Activated effector memory CD4-positive, alpha-beta T cell treated with Interleukin-2 at 50 U/mL for 16 hours (primary cell): Measurements from ENCODE around the gene PROS1.
"Not testable (repeated sequence)": the region's sequence is repeated elsewhere in the genome, so short reads cannot be mapped to it uniquely, and the experiment has no call there.

Source experiments
- DNase-seq: peaks from one replicate; pipeline ENCODE4 v3.0.0-alpha.2; 2020

The PROS1 gene

GRCh38 chr3:93965106-93965505 lies 8.6 kb downstream of the PROS1 start:
- DNase-seq: not testable (repeated sequence)

GRCh38 chr3:93962798-93963197 lies 10.9 kb downstream of the PROS1 start:
- DNase-seq: no peak

- DNase-seq: no peak
Measured at GRCh38 chr3:93961489-93961888, 12.2 kb downstream of the PROS1 start.

- DNase-seq: no peak
Measured at GRCh38 chr3:93961026-93961425, 12.7 kb downstream of the PROS1 start.

- not testable (repeated sequence) for DNase-seq
Measured at GRCh38 chr3:93949958-93950357, 23.7 kb downstream of the PROS1 start.

GRCh38 chr3:93937485-93937884 lies 36.2 kb downstream of the PROS1 start:
- not testable (repeated sequence) for DNase-seq

- no peak for DNase-seq
Measured at GRCh38 chr3:93936549-93936948, 37.1 kb downstream of the PROS1 start.

GRCh38 chr3:93934366-93935046 lies 39.2 kb downstream of the PROS1 start:
- DNase-seq: no peak

- DNase-seq: no peak
Measured at GRCh38 chr3:93931597-93932229, 42.0 kb downstream of the PROS1 start.

GRCh38 chr3:93930041-93930440 lies 43.7 kb downstream of the PROS1 start:
- no peak for DNase-seq

- no peak for DNase-seq
Measured at GRCh38 chr3:93926789-93927188, 46.9 kb downstream of the PROS1 start.

- DNase-seq: no peak
Measured at GRCh38 chr3:93924491-93924890, 49.2 kb downstream of the PROS1 start.

- no peak for DNase-seq
Measured at GRCh38 chr3:93923006-93923405, 50.7 kb downstream of the PROS1 start.

GRCh38 chr3:93917546-93918029 lies 56.1 kb downstream of the PROS1 start:
- not testable (repeated sequence) for DNase-seq

GRCh38 chr3:93913623-93914022 lies 60.1 kb downstream of the PROS1 start:
- not testable (repeated sequence) for DNase-seq

GRCh38 chr3:93911206-93911605 lies 62.5 kb downstream of the PROS1 start:
- no peak for DNase-seq

- no peak for DNase-seq
Measured at GRCh38 chr3:93910097-93910496, 63.6 kb downstream of the PROS1 start.

GRCh38 chr3:93907132-93907531 lies 66.6 kb downstream of the PROS1 start:
- no peak for DNase-seq

GRCh38 chr3:93906245-93906644 lies 67.5 kb downstream of the PROS1 start:
- no peak for DNase-seq

GRCh38 chr3:93904568-93904967 lies 69.1 kb downstream of the PROS1 start:
- DNase-seq: no peak

GRCh38 chr3:93878250-93879017 lies 95.3 kb downstream of the PROS1 start:
- DNase-seq: not testable (repeated sequence)

GRCh38 chr3:93877427-93877826 lies 96.3 kb downstream of the PROS1 start:
- DNase-seq: not testable (repeated sequence)

- DNase-seq: not testable (repeated sequence)
Measured at GRCh38 chr3:93873412-93873811, 100.3 kb downstream of the PROS1 start.

- DNase-seq: no peak
Measured at GRCh38 chr3:93867425-93867824, 106.3 kb downstream of the PROS1 start.
